HEK293 (cell line): Measurements from ENCODE around the gene FGF16.
"Not testable (repeated sequence)": the region's sequence is repeated elsewhere in the genome, so short reads cannot be mapped to it uniquely, and the experiment has no call there.

ENCODE experiments used
- CTCF ChIA-PET: fragments of 350-600 bp; formaldehyde crosslinking; extraction: SDS; loops from one replicate; lab custom pipeline; 2021; ENCODE audit warnings: antibody characterized with exemption; lab: Yijun Ruan, JAX
- POLR2A ChIA-PET: fragments of 300-600 bp; formaldehyde crosslinking; extraction: SDS; loops from one replicate; lab custom pipeline; 2020; ENCODE audit warnings: antibody characterized with exemption, inconsistent platforms; lab: Yijun Ruan, JAX
- H3K27ac ChIP-seq: fragments of 200-500 bp; sonication (Bioruptor generic); 2 replicates; pipeline ENCODE4 v1.5.1; 2014; ENCODE audit warnings: low read depth, low read length, control low read depth, inconsistent platforms; ENCODE audit errors: extremely low read depth
- H3K36me3 ChIP-seq, 2 experiments: fragments of 200-500 bp in 1 of 2; sonication (Bioruptor generic) in 1 of 2; 1 replicate in 1 of 2; 2 replicates in 1 of 2; pipeline ENCODE4 v1.5.1; 2014 to 2017; ENCODE audit warnings: inconsistent platforms in 2 of 2, low read length in 2 of 2; ENCODE audit not compliant: control insufficient read depth in 2 of 2, insufficient read depth in 1 of 2
- H3K4me1 ChIP-seq: fragments of 200-500 bp; sonication (Bioruptor generic); 2 replicates; pipeline ENCODE4 v1.5.1; 2014; ENCODE audit warnings: mild to moderate bottlenecking, low read length, inconsistent platforms; ENCODE audit not compliant: control insufficient read depth, insufficient read depth
- H3K4me3 ChIP-seq: 2 replicates; pipeline ENCODE4 v1.5.1; 2011; ENCODE audit warnings: low read depth, mild to moderate bottlenecking, control low read depth, low read length, moderate library complexity
- H3K9me3 ChIP-seq: fragments of 200-500 bp; sonication (Bioruptor generic); 2 replicates; pipeline ENCODE4 v1.5.1; 2014; ENCODE audit warnings: low read depth, low read length, inconsistent platforms; ENCODE audit not compliant: control insufficient read depth, insufficient read depth
- CTCF ChIP-seq: fragments of 450-650 bp; formaldehyde crosslinking; IDR thresholded peaks from 2 replicates; pipeline ENCODE4 v1.5.1; 2016; ENCODE audit warnings: missing biosample characterization, missing genetic modification characterization
- INSM2 ChIP-seq: fragments of 450-650 bp; formaldehyde crosslinking; IDR thresholded peaks from 2 replicates; pipeline ENCODE4 v1.5.1; 2016; ENCODE audit warnings: missing biosample characterization, missing genetic modification characterization
- KLF17 ChIP-seq: fragments of 450-650 bp; formaldehyde crosslinking; IDR thresholded peaks from 2 replicates; pipeline ENCODE4 v1.5.1; 2016; ENCODE audit warnings: missing biosample characterization, missing genetic modification characterization
- MYNN ChIP-seq: fragments of 450-650 bp; formaldehyde crosslinking; IDR thresholded peaks from 2 replicates; pipeline ENCODE4 v1.5.1; 2016; ENCODE audit warnings: missing biosample characterization, missing genetic modification characterization, borderline replicate concordance
- OSR2 ChIP-seq: fragments of 450-650 bp; formaldehyde crosslinking; IDR thresholded peaks from 2 replicates; pipeline ENCODE4 v1.5.1; 2016; ENCODE audit warnings: missing biosample characterization, missing genetic modification characterization
- SCRT2 ChIP-seq: fragments of 450-650 bp; formaldehyde crosslinking; IDR thresholded peaks from 2 replicates; pipeline ENCODE4 v1.5.1; 2016; ENCODE audit warnings: missing biosample characterization, missing genetic modification characterization
- SP2 ChIP-seq: fragments of 450-650 bp; formaldehyde crosslinking; IDR thresholded peaks from 2 replicates; pipeline ENCODE4 v1.5.1; 2016; ENCODE audit warnings: missing biosample characterization, missing genetic modification characterization
- ZBTB26 ChIP-seq: fragments of 450-650 bp; formaldehyde crosslinking; optimal IDR thresholded peaks from 2 replicates; pipeline ENCODE3; 2016; ENCODE audit warnings: missing biosample characterization, mild to moderate bottlenecking, missing genetic modification characterization
- ZEB2 ChIP-seq: fragments of 450-650 bp; formaldehyde crosslinking; IDR thresholded peaks from 2 replicates; pipeline ENCODE4 v1.5.1; 2016; ENCODE audit warnings: missing biosample characterization, missing genetic modification characterization
- ZFP69B ChIP-seq: fragments of 450-650 bp; formaldehyde crosslinking; IDR thresholded peaks from 2 replicates; pipeline ENCODE4 v1.5.1; 2016; ENCODE audit warnings: missing biosample characterization, missing genetic modification characterization
- ZIC2 ChIP-seq: fragments of 450-650 bp; formaldehyde crosslinking; IDR thresholded peaks from 2 replicates; pipeline ENCODE4 v1.5.1; 2016; ENCODE audit warnings: missing biosample characterization, missing genetic modification characterization
- ZNF223 ChIP-seq: fragments of 450-650 bp; formaldehyde crosslinking; IDR thresholded peaks from 2 replicates; pipeline ENCODE4 v1.5.1; 2016; ENCODE audit warnings: missing biosample characterization, missing genetic modification characterization
- ZNF274 ChIP-seq, 2 experiments: fragments of 200-500 bp in 1 of 2; fragments of 450-650 bp in 1 of 2; sonication (Bioruptor generic) in 1 of 2; formaldehyde crosslinking in 1 of 2; IDR thresholded peaks; 2 replicates each; pipeline versions ENCODE4 v1.5.1 to v1.6.1; 2014 to 2016; ENCODE audit warnings: borderline replicate concordance in 1 of 2, inconsistent platforms in 1 of 2, low read length in 1 of 2, missing biosample characterization in 1 of 2, missing genetic modification characterization in 1 of 2
- ZNF362 ChIP-seq: fragments of 450-650 bp; formaldehyde crosslinking; IDR thresholded peaks from 2 replicates; pipeline ENCODE4 v1.5.1; 2016; ENCODE audit warnings: missing biosample characterization, missing genetic modification characterization
- ZNF549 ChIP-seq: fragments of 450-650 bp; IDR thresholded peaks from 2 replicates; pipeline ENCODE4 v1.5.1; 2018; ENCODE audit warnings: missing biosample characterization, missing genetic modification characterization, mild to moderate bottlenecking, inconsistent platforms, moderate library complexity
- ZNF561 ChIP-seq: fragments of 450-650 bp; IDR thresholded peaks from 2 replicates; pipeline ENCODE4 v1.5.1; 2018; ENCODE audit warnings: missing biosample characterization, missing genetic modification characterization, borderline replicate concordance
- ZNF639 ChIP-seq: fragments of 450-650 bp; formaldehyde crosslinking; IDR thresholded peaks from 2 replicates; pipeline ENCODE4 v1.5.1; 2016; ENCODE audit warnings: missing biosample characterization, missing genetic modification characterization
- ZNF664 ChIP-seq: fragments of 450-650 bp; formaldehyde crosslinking; IDR thresholded peaks from 2 replicates; pipeline ENCODE4 v1.5.1; 2016; ENCODE audit warnings: missing biosample characterization, missing genetic modification characterization
- ZNF830 ChIP-seq: fragments of 450-650 bp; IDR thresholded peaks from 2 replicates; pipeline ENCODE4 v1.5.0; 2018; ENCODE audit warnings: missing biosample characterization, missing genetic modification characterization, low read depth, mild to moderate bottlenecking, moderate library complexity

Gene FGF16

GRCh38 chrX:77404419-77404818, 42.8 kb upstream of the FGF16 start:
- no peak overlapping the region for H3K27ac ChIP-seq
- CTCF ChIA-PET = no interaction called here
- H3K4me3 ChIP-seq = no peak overlapping the region
- POLR2A ChIA-PET = no interaction called here
- H3K36me3 ChIP-seq = no peaks in the 10 kb centered on the region
- TF ChIP-seq KLF17 (tag by site-specific recombination) (no peak), MYNN (tag by site-specific recombination) (no peak), CTCF (no peak), ZNF639 (no peak), ZNF664 (tag by site-specific recombination) (no peak), INSM2 (tag by site-specific recombination) (no peak), ZIC2 (no peak), SP2 (tag by site-specific recombination) (no peak), ZNF561 (no peak), ZBTB26 (no peak), ZNF223 (no peak), ZFP69B (tag by site-specific recombination) (no peak), ZNF274 (IDR thresholded peaks at IDR 0.05; ENCODE audit: low read length) (no peak), ZNF274 (tag by site-specific recombination; IDR thresholded peaks at IDR 0.05; ENCODE audit: borderline replicate concordance) (no peak), ZEB2 (tag by site-specific recombination) (no peak)
- H3K4me1 ChIP-seq = no peaks in the 10 kb centered on the region
- H3K9me3 ChIP-seq = no peaks in the 10 kb centered on the region

GRCh38 chrX:77407821-77408220, 39.4 kb upstream of the FGF16 start:
- H3K4me3 ChIP-seq, H3K9me3 ChIP-seq, POLR2A ChIA-PET, H3K36me3 ChIP-seq, H3K27ac ChIP-seq, CTCF ChIA-PET, H3K4me1 ChIP-seq: not testable (repeated sequence)

GRCh38 chrX:77412631-77413030, 34.6 kb upstream of the FGF16 start:
- TF ChIP-seq INSM2 (tag by site-specific recombination) (no peak), ZNF549 (tag by site-specific recombination) (no peak), ZNF830 (tag by site-specific recombination) (no peak), ZNF362 (no peak), SCRT2 (no peak), OSR2 (tag by site-specific recombination) (no peak)

More at GRCh38 chrX:77412631-77413030, 34.6 kb upstream of the FGF16 start:
- CTCF ChIA-PET = no interaction called here
- Histone ChIP-seq H3K4me1 (no peaks in the 10 kb centered on the region), H3K27ac (no peak overlapping the region), H3K9me3 (no peaks in the 10 kb centered on the region; the same call in 1 of the 2 replicates), H3K4me3 (no peak overlapping the region), H3K36me3 (no peaks in the 10 kb centered on the region)
- POLR2A ChIA-PET = no interaction called here
